Measurements from ENCODE around the gene RAPGEFL1. TPM values are rescaled to one million over a fixed set of nuclear protein-coding genes. Genes with fewer than 3 reads are reported as not detected.

RAPGEFL1 gene
- total and polyA plus RNA-seq, 10 of the 15 experiments (the other 5 are each of a cell fraction or from before 2014, with no cell fraction given): 0.13 to 3.2 (median 1.5) TPM

GRCh38 chr17:40218740-40219593, 41.7 kb downstream of the RAPGEFL1 start, which contains the start of gene WIPF2 (continued):
- TF ChIP-seq, protein P1, sequence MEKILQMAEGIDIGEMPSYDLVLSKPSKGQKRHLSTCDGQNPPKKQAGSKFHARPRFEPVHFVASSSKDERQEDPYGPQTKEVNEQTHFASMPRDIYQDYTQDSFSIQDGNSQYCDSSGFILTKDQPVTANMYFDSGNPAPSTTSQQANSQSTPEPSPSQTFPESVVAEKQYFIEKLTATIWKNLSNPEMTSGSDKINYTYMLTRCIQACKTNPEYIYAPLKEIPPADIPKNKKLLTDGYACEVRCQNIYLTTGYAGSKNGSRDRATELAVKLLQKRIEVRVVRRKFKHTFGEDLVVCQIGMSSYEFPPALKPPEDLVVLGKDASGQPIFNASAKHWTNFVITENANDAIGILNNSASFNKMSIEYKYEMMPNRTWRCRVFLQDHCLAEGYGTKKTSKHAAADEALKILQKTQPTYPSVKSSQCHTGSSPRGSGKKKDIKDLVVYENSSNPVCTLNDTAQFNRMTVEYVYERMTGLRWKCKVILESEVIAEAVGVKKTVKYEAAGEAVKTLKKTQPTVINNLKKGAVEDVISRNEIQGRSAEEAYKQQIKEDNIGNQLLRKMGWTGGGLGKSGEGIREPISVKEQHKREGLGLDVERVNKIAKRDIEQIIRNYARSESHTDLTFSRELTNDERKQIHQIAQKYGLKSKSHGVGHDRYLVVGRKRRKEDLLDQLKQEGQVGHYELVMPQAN (conservative IDR thresholded peaks at IDR 0.05): peak; percentile 11; the same call in 1 of the 2 replicates
- TF ChIP-seq HSF1 (IDR thresholded peaks at IDR 0.05; ENCODE audit: low read depth, low read length) (no peak), E2F8 (IDR thresholded peaks at IDR 0.05; ENCODE audit: low read depth, partially characterized antibody) (no peak), EP300 (IDR thresholded peaks at IDR 0.05; ENCODE audit: borderline replicate concordance in 1 of 2, control insufficient read depth in 1 of 2, low read depth in 2 of 2, low read length in 2 of 2) (no peak), NRF1 (conservative IDR thresholded peaks at IDR 0.05; ENCODE audit: low read depth, low read length) (peak; percentile 92), WRNIP1 (IDR thresholded peaks at IDR 0.05; ENCODE audit: borderline replicate concordance, low read depth, low read length) (no peak), GABPA (IDR thresholded peaks at IDR 0.05; ENCODE audit: low read depth) (peak; percentile 79), ZNF592 (IDR thresholded peaks at IDR 0.05) (peak; percentile 99), SPI1 (IDR thresholded peaks at IDR 0.05; ENCODE audit: borderline replicate concordance, insufficient read depth, low read depth, low read length) (peak; percentile 37; the same call in 1 of the 2 replicates), FOXM1 (IDR thresholded peaks at IDR 0.05; ENCODE audit: low read depth, low read length) (no peak), MTA3 (IDR thresholded peaks at IDR 0.05; ENCODE audit: borderline replicate concordance, low read length) (no peak), RCOR1 (conservative IDR thresholded peaks at IDR 0.05; ENCODE audit: low read depth, low read length) (no peak)
